ENCODE measurements around the gene CIDEC.

DNA sequence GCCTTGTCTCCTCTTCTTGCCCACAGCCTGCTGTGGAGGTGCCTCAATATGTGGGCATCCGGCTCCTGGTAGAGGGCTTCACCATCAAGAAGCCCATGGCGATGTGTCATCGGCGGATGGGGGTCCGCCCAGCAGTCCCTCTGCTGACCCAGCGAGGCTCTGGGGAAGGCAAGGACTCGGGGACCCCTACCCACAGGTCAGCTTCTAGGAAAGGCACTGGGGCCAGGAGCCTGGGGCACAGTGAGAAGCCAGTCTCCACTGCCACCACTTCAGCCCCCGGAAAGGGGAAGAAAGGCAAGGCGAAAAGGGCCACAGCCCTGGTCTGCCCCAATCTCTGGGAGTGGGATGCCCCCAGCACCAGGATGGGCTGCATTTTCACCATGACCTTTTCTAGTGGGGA lies 47.0 kb downstream of the CIDEC start:
- no peak for TF ChIP-seq EZH2 (IDR thresholded peaks at IDR 0.05; ENCODE audit: borderline replicate concordance, insufficient read depth, low read length, poor library complexity, severe bottlenecking)
- TF ChIP-seq, protein P1, sequence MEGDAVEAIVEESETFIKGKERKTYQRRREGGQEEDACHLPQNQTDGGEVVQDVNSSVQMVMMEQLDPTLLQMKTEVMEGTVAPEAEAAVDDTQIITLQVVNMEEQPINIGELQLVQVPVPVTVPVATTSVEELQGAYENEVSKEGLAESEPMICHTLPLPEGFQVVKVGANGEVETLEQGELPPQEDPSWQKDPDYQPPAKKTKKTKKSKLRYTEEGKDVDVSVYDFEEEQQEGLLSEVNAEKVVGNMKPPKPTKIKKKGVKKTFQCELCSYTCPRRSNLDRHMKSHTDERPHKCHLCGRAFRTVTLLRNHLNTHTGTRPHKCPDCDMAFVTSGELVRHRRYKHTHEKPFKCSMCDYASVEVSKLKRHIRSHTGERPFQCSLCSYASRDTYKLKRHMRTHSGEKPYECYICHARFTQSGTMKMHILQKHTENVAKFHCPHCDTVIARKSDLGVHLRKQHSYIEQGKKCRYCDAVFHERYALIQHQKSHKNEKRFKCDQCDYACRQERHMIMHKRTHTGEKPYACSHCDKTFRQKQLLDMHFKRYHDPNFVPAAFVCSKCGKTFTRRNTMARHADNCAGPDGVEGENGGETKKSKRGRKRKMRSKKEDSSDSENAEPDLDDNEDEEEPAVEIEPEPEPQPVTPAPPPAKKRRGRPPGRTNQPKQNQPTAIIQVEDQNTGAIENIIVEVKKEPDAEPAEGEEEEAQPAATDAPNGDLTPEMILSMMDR (IDR thresholded peaks at IDR 0.05; ENCODE audit: poor library complexity, severe bottlenecking): no peak
